Endothelial cell (in vitro differentiated cells): ENCODE measurements around the gene ARHGEF12. TPM values are rescaled to one million over a fixed set of nuclear protein-coding genes. Genes with fewer than 3 reads are reported as not detected.

ENCODE experiments used
- DNase-seq: peaks from one replicate; pipeline ENCODE4 v3.0.0; 2021; ENCODE audit warnings: low spot score
- H3K27ac Mint-ChIP-seq: one replicate; pipeline ENCODE4 v1.8.0; 2021; ENCODE audit warnings: mixed read lengths, inconsistent platforms; ENCODE audit not compliant: unreplicated experiment
- H3K27me3 Mint-ChIP-seq: one replicate; pipeline ENCODE4 v1.8.0; 2021; ENCODE audit warnings: mild to moderate bottlenecking, moderate library complexity, mixed read lengths, inconsistent platforms; ENCODE audit not compliant: unreplicated experiment
- H3K36me3 Mint-ChIP-seq: one replicate; pipeline ENCODE4 v1.8.0; 2021; ENCODE audit warnings: mild to moderate bottlenecking, low read depth, mixed read lengths, inconsistent platforms; ENCODE audit not compliant: unreplicated experiment
- H3K4me1 Mint-ChIP-seq: one replicate; pipeline ENCODE4 v1.8.0; 2021; ENCODE audit warnings: mild to moderate bottlenecking, mixed read lengths, inconsistent platforms; ENCODE audit not compliant: unreplicated experiment
- H3K4me3 Mint-ChIP-seq: one replicate; pipeline ENCODE4 v1.8.0; 2021; ENCODE audit warnings: mild to moderate bottlenecking, mixed read lengths, inconsistent platforms; ENCODE audit not compliant: unreplicated experiment
- H3K9me3 Mint-ChIP-seq: one replicate; pipeline ENCODE4 v1.8.0; 2021; ENCODE audit warnings: mixed read lengths, inconsistent platforms; ENCODE audit not compliant: unreplicated experiment
- total RNA-seq: library from RNA; stranded (reverse); fragmentation: NEBNext Ultra II Directional; extraction: Animal tissue kit (Norgen Biotek cat#: 25700); gene quantifications from one replicate; pipeline ENCODE4 v1.2.1, GENCODE V29; 2021; ENCODE audit not compliant: unreplicated experiment
- TF ChIP-seq, protein P1 (sequence below): fragments of 200-600 bp; sonication (generic); IDR thresholded peaks from one replicate; pipeline ENCODE4 v1.5.0; 2021; ENCODE audit warnings: antibody characterized with exemption; ENCODE audit not compliant: unreplicated experiment

The ARHGEF12 gene
- total RNA-seq, 1 donor from 2014 or later: 128 TPM

DNA sequence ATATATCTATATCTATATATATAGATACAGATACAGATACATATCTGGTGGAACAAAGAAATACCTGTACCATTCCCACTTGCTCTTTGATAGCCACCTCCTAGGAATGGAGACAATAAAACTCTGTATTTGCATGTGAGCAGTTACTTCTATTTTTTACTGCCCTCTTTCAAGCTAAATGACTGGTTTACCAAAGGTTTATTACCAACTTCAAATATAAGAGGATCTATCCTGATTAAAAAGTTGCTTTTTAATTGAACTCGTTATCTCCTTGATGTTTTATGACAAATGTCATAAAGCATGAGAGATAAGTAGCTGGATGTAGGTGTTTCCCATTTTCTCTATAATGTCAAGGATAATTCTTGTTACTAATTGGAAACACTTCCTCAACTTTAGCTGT lies 153.6 kb downstream of the ARHGEF12 start:
- no peak overlapping the region for H3K27ac Mint-ChIP-seq
- no peaks in the 10 kb centered on the region for H3K9me3 Mint-ChIP-seq
- H3K27me3 Mint-ChIP-seq: peaks cover 9% of the 10 kb centered on the region
- peaks cover 8% of the 10 kb centered on the region for H3K4me1 Mint-ChIP-seq
- no peak for DNase-seq
- H3K4me3 Mint-ChIP-seq: no peak overlapping the region
- peaks cover 7% of the 10 kb centered on the region for H3K36me3 Mint-ChIP-seq
- TF ChIP-seq, protein P1, sequence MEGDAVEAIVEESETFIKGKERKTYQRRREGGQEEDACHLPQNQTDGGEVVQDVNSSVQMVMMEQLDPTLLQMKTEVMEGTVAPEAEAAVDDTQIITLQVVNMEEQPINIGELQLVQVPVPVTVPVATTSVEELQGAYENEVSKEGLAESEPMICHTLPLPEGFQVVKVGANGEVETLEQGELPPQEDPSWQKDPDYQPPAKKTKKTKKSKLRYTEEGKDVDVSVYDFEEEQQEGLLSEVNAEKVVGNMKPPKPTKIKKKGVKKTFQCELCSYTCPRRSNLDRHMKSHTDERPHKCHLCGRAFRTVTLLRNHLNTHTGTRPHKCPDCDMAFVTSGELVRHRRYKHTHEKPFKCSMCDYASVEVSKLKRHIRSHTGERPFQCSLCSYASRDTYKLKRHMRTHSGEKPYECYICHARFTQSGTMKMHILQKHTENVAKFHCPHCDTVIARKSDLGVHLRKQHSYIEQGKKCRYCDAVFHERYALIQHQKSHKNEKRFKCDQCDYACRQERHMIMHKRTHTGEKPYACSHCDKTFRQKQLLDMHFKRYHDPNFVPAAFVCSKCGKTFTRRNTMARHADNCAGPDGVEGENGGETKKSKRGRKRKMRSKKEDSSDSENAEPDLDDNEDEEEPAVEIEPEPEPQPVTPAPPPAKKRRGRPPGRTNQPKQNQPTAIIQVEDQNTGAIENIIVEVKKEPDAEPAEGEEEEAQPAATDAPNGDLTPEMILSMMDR: no peak

DNA sequence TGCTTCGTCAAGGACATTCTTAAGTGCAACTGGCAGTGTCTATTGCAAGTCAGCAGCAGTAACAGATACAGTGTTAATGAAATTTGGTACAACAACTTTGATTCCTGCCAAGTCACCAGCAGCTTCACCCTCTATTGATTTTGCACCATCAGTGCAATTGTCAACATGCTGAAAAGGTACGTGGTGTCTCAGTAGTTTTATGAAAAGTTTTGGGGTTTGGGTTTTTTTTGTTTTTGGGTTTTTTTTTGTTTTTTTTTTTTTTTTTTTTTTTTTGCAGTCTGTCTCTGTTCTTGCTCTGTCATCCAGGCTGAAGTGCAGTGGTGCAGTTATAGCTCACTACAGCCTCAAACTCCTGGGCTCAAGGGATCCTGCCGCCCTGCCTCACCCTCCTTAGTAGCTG lies 156.3 kb downstream of the ARHGEF12 start:
- Mint-ChIP-seq H3K9me3 (no peaks in the 10 kb centered on the region), H3K4me3 (no peak overlapping the region), H3K36me3 (no peaks in the 10 kb centered on the region), H3K27ac (no peak overlapping the region), H3K27me3 (peaks cover 9% of the 10 kb centered on the region), H3K4me1 (peaks cover 20% of the 10 kb centered on the region)
- TF ChIP-seq, protein P1: no peak
- DNase-seq: no peak

GRCh38 chr11:120494595-120494994 lies 158.4 kb downstream of the ARHGEF12 start:
- DNase-seq: no peak
- Mint-ChIP-seq H3K36me3 (no peaks in the 10 kb centered on the region), H3K4me1 (peaks cover 20% of the 10 kb centered on the region), H3K27ac (no peak overlapping the region), H3K4me3 (no peak overlapping the region), H3K27me3 (peaks cover 9% of the 10 kb centered on the region), H3K9me3 (no peaks in the 10 kb centered on the region)
- TF ChIP-seq, protein P1: no peak

GRCh38 chr11:120499088-120499487 lies 162.9 kb downstream of the ARHGEF12 start:
- no peaks in the 10 kb centered on the region for H3K36me3 Mint-ChIP-seq
- DNase-seq: no peak
- H3K9me3 Mint-ChIP-seq: no peaks in the 10 kb centered on the region
- TF ChIP-seq, protein P1: no peak
- H3K4me1 Mint-ChIP-seq: peaks cover 27% of the 10 kb centered on the region
- H3K27me3 Mint-ChIP-seq: peaks cover 6% of the 10 kb centered on the region
- no peak overlapping the region for H3K4me3 Mint-ChIP-seq
- H3K27ac Mint-ChIP-seq: no peak overlapping the region

DNA sequence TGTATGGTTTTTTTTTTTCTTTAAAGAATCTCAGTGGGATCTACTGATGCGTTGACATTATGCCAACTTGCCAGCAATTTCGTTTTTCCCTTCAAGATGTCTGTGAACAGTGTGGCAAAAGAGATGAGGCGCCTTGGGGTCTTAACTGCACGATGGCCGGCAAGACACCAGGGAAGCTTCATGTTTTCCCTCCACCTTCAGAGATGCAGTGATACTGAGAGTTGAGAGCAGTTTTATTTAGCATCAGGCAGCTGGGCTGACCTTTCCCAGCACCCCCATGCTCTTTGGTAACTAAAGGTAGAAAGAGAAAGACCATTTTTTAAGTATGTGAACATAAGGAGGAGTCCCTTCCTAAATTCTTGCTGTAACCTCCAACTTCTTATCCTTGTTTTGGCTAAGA lies 163.6 kb downstream of the ARHGEF12 start:
- TF ChIP-seq, protein P1: no peak
- Mint-ChIP-seq H3K27me3 (peaks cover 2% of the 10 kb centered on the region), H3K4me3 (no peak overlapping the region), H3K36me3 (no peaks in the 10 kb centered on the region), H3K27ac (no peak overlapping the region), H3K4me1 (peaks cover 22% of the 10 kb centered on the region), H3K9me3 (no peaks in the 10 kb centered on the region)
- no peak for DNase-seq
